Measurements from ENCODE around the gene MCF2L.

The MCF2L gene

GRCh38 chr13:113074876-113075275 is 105.9 kb downstream of the MCF2L start:
- no peaks in the 10 kb centered on the region for H3K27me3 ChIP-seq (ENCODE audit: control insufficient read depth, insufficient read depth, low read length)
- no peaks in the 10 kb centered on the region for H3K9me3 ChIP-seq (ENCODE audit: control insufficient read depth, low read length)
- no peak overlapping the region for H3K4me3 ChIP-seq (ENCODE audit: low read depth, low read length)
- no peaks in the 10 kb centered on the region for H3K36me3 ChIP-seq (ENCODE audit: control insufficient read depth, insufficient read depth, low read length)
- no peak overlapping the region for H3K27ac ChIP-seq
- TF ChIP-seq CTCF (IDR thresholded peaks at IDR 0.05) = no peak
- H3K79me2 ChIP-seq = no peaks in the 10 kb centered on the region
- H3K9ac ChIP-seq = no peak overlapping the region
- H2AFZ ChIP-seq = no peak overlapping the region
- H3K4me2 ChIP-seq (ENCODE audit: low read length) = no peak overlapping the region
- H3K4me1 ChIP-seq = no peaks in the 10 kb centered on the region

- no peak for TF ChIP-seq CTCF (IDR thresholded peaks at IDR 0.05)
- H2AFZ ChIP-seq = no peak overlapping the region
- H3K79me2 ChIP-seq = no peaks in the 10 kb centered on the region
- no peak overlapping the region for H3K9ac ChIP-seq
- no peaks in the 10 kb centered on the region for H3K4me1 ChIP-seq
- no peaks in the 10 kb centered on the region for H3K27me3 ChIP-seq (ENCODE audit: control insufficient read depth, insufficient read depth, low read length)
- H3K4me3 ChIP-seq (ENCODE audit: low read depth, low read length) = no peak overlapping the region
- no peak overlapping the region for H3K27ac ChIP-seq
- H3K36me3 ChIP-seq (ENCODE audit: control insufficient read depth, insufficient read depth, low read length) = no peaks in the 10 kb centered on the region
- no peaks in the 10 kb centered on the region for H3K9me3 ChIP-seq (ENCODE audit: control insufficient read depth, low read length)
- no peak overlapping the region for H3K4me2 ChIP-seq (ENCODE audit: low read length)
Observed at GRCh38 chr13:113075711-113076110, 106.7 kb downstream of the MCF2L start.

GRCh38 chr13:113076681-113077401 is 107.8 kb downstream of the MCF2L start:
- no peaks in the 10 kb centered on the region for H3K36me3 ChIP-seq (ENCODE audit: control insufficient read depth, insufficient read depth, low read length)
- no peak overlapping the region for H3K27ac ChIP-seq
- no peak overlapping the region for H3K4me3 ChIP-seq (ENCODE audit: low read depth, low read length)
- no peaks in the 10 kb centered on the region for H3K9me3 ChIP-seq (ENCODE audit: control insufficient read depth, low read length)
- no peaks in the 10 kb centered on the region for H3K27me3 ChIP-seq (ENCODE audit: control insufficient read depth, insufficient read depth, low read length)
- TF ChIP-seq CTCF (IDR thresholded peaks at IDR 0.05) = no peak
- H3K9ac ChIP-seq = no peak overlapping the region
- H3K4me2 ChIP-seq (ENCODE audit: low read length) = no peak overlapping the region
- H3K4me1 ChIP-seq = no peaks in the 10 kb centered on the region
- no peak overlapping the region for H2AFZ ChIP-seq
- no peaks in the 10 kb centered on the region for H3K79me2 ChIP-seq

- Histone ChIP-seq H3K27me3 (ENCODE audit: control insufficient read depth, insufficient read depth, low read length) (no peaks in the 10 kb centered on the region), H3K4me2 (ENCODE audit: low read length) (no peak overlapping the region), H2AFZ (no peak overlapping the region), H3K27ac (no peak overlapping the region), H3K9me3 (ENCODE audit: control insufficient read depth, low read length) (no peaks in the 10 kb centered on the region), H3K9ac (no peak overlapping the region), H3K4me1 (no peaks in the 10 kb centered on the region), H3K36me3 (ENCODE audit: control insufficient read depth, insufficient read depth, low read length) (no peaks in the 10 kb centered on the region), H3K4me3 (ENCODE audit: low read depth, low read length) (no peak overlapping the region), H3K79me2 (no peaks in the 10 kb centered on the region)
- TF ChIP-seq CTCF (IDR thresholded peaks at IDR 0.05) = no peak
Observed at GRCh38 chr13:113077566-113077952, 108.5 kb downstream of the MCF2L start.

Measured in parathyroid adenoma (tissue), 2 donors.